GM12801 (cell line): ENCODE measurements around the gene IWS1.

Experiments used
- TF ChIP-seq, protein P1 (sequence below): IDR thresholded peaks from one replicate; pipeline ENCODE4 v1.5.1; 2011; ENCODE audit warnings: control low read depth; ENCODE audit not compliant: insufficient read length; ENCODE audit errors: extremely low read depth

The IWS1 gene

DNA sequence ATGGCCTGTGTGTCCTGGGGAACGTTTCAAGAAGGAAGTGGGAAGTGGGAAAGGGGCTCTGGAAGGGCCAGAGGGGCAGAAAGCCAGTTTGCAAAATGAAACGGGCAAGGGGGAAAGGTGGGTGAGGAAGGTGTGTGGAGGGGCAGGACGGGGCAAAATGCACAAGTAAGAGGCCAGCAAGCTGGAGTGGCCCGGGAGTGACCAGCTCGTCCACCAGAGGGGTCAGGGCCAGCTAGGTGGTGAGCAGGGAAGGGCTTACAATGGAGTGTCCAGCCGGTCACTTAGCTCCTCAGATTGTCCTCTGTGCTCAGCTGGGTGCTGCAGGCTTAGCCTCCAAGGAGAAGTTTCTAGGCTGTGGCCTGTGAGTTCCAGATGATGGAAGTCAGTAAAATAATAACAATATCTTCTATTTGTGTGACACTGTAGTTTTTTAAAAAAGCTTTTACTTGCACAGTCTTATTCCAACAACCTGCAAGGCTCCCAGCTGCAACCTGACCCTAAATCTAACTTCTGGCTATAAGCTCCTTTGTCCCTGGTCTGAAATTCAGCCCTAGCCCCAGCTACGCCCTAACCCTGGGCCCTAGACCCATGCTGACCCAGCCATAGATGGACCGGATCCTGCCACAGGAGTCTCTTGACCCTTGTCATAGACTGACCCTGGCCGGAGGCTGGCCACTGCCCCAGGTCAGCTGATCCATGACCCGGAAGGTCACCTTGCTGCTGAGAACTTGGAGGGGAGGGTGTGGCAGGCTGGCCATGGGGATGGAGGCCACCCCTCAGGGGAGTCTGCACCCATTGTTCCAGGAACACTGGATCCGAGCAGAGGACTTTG lies 38.4 kb upstream of the IWS1 start:
- TF ChIP-seq, protein P1, sequence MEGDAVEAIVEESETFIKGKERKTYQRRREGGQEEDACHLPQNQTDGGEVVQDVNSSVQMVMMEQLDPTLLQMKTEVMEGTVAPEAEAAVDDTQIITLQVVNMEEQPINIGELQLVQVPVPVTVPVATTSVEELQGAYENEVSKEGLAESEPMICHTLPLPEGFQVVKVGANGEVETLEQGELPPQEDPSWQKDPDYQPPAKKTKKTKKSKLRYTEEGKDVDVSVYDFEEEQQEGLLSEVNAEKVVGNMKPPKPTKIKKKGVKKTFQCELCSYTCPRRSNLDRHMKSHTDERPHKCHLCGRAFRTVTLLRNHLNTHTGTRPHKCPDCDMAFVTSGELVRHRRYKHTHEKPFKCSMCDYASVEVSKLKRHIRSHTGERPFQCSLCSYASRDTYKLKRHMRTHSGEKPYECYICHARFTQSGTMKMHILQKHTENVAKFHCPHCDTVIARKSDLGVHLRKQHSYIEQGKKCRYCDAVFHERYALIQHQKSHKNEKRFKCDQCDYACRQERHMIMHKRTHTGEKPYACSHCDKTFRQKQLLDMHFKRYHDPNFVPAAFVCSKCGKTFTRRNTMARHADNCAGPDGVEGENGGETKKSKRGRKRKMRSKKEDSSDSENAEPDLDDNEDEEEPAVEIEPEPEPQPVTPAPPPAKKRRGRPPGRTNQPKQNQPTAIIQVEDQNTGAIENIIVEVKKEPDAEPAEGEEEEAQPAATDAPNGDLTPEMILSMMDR, result no peak

DNA sequence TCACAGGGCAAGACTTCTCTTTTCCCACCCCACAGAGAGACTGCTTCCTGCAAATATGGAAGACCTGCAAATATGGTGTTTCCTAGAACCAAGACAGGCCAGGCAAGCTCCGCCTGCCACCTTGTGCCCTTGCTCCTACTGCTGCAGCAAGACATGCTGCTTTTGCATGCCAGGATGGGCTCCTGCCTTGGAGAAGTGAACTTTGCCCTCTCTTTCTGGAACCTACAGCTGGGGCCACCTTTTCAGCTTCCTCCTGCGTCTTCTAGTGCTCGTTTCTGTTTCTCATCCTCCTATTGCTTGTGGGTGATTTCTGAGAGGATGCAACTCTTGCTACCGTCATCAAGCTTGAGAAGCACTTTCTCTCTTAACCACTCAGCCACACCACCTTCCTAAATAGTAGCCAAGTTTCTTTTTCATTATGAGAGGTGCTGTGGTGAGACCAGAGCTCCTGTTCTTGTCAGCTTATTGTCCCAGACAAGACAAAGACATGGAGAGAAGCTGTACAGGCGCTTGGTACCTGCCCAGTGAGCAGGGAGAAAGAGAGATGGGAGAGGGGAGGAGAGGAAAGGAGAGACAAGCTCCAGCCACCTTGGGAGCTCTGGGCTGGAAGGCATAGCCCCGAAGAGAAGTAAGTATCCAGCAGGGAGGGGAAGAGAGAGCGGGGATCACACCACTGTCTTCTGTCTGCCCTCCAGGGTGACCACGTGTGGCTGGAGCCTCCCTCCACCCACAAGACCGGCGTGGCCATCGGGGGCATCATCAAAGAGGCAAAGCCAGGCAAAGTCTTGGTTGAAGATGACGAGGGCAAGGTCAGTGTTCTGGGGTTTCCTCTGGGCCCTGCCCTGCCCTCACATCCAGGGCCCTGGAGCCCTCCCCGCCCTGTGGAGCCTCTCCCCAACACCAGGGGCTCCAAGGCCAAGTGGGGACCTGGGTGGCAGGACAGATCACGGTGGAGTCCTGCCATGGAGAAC lies 37.5 kb upstream of the IWS1 start:
- TF ChIP-seq, protein P1, result no peak

DNA sequence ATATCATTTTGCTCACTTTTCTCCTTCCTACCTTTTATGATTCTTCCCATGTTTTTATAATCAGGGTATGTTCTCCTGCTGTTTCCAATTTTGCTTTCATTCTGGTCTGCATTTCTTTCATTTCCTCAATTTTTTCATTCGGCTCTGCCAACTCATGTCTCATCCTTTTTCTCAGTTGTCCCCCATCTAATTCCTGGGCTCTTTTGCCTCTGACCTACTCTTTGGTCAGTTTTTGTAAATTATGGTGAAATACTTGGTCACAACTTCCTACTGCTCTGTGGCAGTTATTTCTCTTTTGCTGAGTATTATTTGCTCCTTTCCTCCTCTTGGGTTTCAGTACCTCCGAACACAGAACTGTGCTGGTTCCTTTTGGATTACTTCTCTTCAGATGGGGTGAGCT lies 36.6 kb upstream of the IWS1 start:
- TF ChIP-seq, protein P1, result no peak

DNA sequence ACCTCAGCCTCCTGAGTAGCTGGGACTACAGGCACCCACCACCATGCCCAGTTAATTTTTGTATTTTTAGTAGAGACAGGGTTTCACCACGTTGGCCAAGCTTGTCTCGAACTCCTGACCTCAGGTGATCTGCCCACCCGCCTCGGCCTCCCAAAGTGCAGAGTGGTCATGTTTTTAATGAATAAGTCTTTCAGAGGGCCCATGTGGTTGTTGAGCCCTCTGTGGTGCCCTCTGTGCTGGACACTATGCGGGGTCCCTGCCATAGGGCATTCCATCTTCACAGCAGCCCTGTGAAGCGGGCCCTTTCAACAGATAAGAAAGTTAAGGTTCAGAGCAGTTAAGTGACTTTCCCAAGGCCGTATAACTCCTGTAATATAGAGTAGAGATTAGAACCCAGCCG lies 35.1 kb upstream of the IWS1 start:
- TF ChIP-seq, protein P1, result no peak

DNA sequence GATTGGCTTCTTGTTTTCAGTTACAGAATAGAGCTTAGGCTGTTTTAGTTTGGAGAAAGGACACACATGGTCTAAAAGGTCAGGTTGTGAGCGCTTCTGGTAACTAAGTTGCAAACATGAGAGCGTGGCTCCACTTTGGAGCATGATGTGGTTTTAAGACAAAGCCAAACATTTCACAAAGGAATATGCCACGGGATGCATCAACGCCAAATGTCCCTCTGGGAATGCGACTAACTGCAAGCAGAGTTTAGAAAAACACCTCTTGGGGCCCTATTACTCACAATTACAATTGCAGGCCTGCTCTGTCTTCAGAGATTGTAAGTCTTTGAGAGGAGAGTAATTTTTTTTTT lies 34.6 kb upstream of the IWS1 start:
- TF ChIP-seq, protein P1, result no peak

DNA sequence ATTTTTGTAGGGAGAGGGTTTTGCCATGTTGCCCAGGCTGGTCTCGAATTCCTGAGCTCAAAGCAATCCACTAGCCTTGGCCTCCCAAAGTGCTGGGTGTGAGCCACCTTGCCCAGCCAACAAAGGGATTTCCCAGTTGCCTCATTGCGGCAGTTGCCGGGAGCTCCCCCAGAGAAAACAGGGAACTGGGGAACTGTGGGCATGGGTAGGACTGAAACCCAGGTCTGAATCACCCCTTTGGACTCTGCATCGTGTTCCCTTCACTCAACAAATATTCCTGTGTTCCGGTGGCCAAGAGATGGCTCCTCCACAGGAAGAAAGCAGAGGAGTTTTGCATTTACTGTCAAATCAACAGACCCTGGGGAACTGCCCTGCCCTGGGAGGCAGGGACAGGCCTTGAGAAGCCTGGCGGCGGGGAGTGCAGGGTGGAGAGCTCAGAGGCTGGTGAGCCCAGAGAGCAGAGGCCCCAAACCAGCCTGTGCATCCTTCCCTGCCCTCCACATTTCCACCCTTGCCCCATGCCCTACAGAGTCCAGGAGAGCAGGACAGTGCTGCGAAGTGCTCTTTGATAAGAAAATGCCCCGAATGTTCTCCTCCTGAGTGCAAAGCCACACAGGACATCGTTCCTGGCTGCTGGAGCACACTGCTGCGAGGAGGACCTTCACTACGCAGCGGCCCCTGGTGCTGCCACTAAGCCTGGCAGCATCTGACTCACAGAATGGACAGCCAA lies 34.1 kb upstream of the IWS1 start:
- TF ChIP-seq, protein P1, result no peak

DNA sequence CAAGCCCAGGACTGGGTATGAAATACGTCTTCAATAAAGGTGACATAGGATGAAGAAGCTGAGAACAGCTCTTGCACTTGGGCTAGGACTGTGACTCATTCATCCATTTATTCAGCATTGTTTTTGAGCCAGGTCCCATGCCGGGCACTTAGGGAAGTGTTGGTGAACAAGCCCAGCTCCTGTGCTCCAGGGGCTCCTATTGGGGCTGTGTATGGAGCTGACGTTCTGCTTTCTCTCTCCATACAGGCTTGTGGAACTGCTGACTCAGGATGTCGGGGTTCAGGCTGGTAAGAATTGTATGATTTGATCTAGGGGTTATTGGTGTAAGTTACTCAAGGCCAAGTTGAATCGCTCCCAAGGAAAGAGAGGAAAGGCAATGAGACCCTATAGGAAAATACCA lies 33.2 kb upstream of the IWS1 start:
- TF ChIP-seq, protein P1, result no peak
